ENCODE measurements around the gene RAP1A.

RAP1A gene
- total RNA-seq: 49.6 to 82.0 (median 76.9) reads per million in 3 experiments

- peak; percentile 85 for DNase-seq
Observed at GRCh38 chr1:111619635-111620440, at the start of gene RAP1A. Gene RAP1A, plus strand, starts transcription at chr1:111619789. Its CDS starts 71,572 bp downstream, at chr1:111691361.

GRCh38 chr1:111569913-111570312, 49.7 kb upstream of the RAP1A start:
- no peak for DNase-seq

- no peak for DNase-seq
Observed at GRCh38 chr1:111570781-111571181, 48.8 kb upstream of the RAP1A start.

- no peak for DNase-seq
Observed at GRCh38 chr1:111571239-111571638, 48.4 kb upstream of the RAP1A start.

- DNase-seq: no peak
Observed at GRCh38 chr1:111571987-111572386, 47.6 kb upstream of the RAP1A start.

GRCh38 chr1:111576547-111576946, 43.0 kb upstream of the RAP1A start:
- no peak for DNase-seq

- no peak for DNase-seq
Observed at GRCh38 chr1:111577814-111578213, 41.8 kb upstream of the RAP1A start.

GRCh38 chr1:111581166-111581565, 38.4 kb upstream of the RAP1A start:
- DNase-seq: no peak

- DNase-seq: no peak
Observed at GRCh38 chr1:111582016-111582415, 37.6 kb upstream of the RAP1A start.

GRCh38 chr1:111582644-111583618, 36.7 kb upstream of the RAP1A start:
- no peak for DNase-seq

GRCh38 chr1:111585447-111586086, 34.0 kb upstream of the RAP1A start:
- DNase-seq: no peak

- no peak for DNase-seq
Observed at GRCh38 chr1:111586112-111586511, 33.5 kb upstream of the RAP1A start.

GRCh38 chr1:111587509-111588174, 31.9 kb upstream of the RAP1A start:
- DNase-seq: no peak

GRCh38 chr1:111591937-111592336, 27.7 kb upstream of the RAP1A start:
- DNase-seq: no peak

GRCh38 chr1:111592389-111593361, 26.9 kb upstream of the RAP1A start:
- DNase-seq: peak; percentile 72

- no peak for DNase-seq
Observed at GRCh38 chr1:111593403-111594305, 25.9 kb upstream of the RAP1A start.

- DNase-seq: no peak
Observed at GRCh38 chr1:111594306-111594693, 25.3 kb upstream of the RAP1A start.

GRCh38 chr1:111595807-111596206, 23.8 kb upstream of the RAP1A start:
- no peak for DNase-seq

- peak; percentile 58 for DNase-seq
Observed at GRCh38 chr1:111596499-111596898, 23.1 kb upstream of the RAP1A start.

GRCh38 chr1:111597426-111597825, 22.2 kb upstream of the RAP1A start:
- no peak for DNase-seq
